HG03159 (cell line): ENCODE data around the gene HPSE2.

Experiments used
- ATAC-seq: cut with Tn5 transposase; IDR thresholded peaks from one replicate; pipeline ENCODE4 v1.9.1; 2021; ENCODE audit warnings: mild to moderate bottlenecking, moderate library complexity; ENCODE audit not compliant: unreplicated experiment

Gene HPSE2

GRCh38 chr10:98446661-98447221, 788.9 kb downstream of the HPSE2 start, which contains the start of gene HPS1:
TSS of gene HPS1 (minus strand) at chr10:98446935. CDS start at chr10:98443240, 3,695 bp downstream.
- ATAC-seq = peak; percentile 87

GRCh38 chr10:98446151-98446660, 789.4 kb downstream of the HPSE2 start:
- ATAC-seq = peak; percentile 20

DNA sequence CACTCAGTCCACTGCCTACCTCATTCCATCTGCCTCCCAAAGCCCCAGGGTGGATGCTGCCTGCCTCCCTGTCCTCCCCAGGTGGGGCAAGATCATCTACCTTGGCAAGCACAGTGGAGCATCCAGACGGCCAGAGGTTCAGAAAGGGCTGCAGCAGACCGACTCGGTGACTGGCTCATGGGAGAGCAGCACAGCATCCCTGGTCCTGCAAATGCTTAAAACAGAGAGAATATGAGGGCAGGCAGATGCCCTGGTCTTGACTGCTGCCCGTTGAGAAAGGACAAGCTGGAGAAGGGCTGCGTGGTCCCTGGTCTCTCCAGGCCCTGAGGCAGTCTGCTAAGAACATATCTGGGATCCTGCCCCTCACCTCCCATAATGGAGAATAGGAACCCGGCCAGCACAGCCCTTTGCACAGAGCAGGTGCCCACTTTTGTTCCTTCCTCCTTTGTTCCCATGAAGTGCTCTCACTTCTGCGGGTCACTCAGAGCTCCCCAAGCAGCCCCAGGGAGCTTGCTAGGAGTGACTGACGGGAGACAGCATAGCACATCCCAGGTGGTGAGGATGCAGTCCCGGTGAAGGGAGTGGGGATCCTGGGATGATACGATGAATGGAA, 790.3 kb downstream of the HPSE2 start:
- ATAC-seq = no peak

DNA sequence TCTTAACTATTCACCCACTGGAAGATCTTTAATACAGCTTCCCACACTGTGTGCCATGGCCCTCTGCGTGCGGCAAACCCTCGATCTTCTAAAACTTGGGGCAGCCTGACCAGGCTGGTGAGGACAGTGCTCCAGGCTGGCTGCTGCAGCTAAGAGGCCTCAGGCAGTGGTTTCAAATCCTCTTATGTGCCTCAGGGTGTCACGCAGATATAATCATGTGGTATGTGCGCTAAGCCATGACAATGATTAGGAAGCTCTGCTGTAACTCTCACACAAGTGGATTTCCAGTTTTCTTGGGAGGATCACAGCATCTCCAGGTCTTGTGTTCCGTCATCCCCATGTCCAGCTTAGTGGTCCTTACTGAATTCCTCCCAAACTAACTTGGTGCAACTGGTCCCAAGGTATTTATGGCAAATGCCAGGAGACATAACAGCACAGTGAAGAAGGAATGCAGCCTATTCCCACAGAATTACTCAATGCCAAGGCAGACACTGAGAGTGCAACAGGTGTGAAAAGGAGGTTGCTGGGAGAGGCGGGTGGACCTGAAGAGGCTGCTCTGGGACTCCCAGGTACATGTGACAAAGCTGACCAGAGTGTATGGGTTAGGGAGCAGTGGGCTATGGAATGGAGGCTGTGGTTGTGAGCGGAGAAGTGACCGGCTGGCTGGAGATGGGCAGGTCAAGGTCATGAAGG, 791.2 kb downstream of the HPSE2 start:
- no peak for ATAC-seq

GRCh38 chr10:98438715-98439114, 796.9 kb downstream of the HPSE2 start:
- no peak for ATAC-seq

GRCh38 chr10:98436704-98437103, 798.9 kb downstream of the HPSE2 start:
- no peak for ATAC-seq

DNA sequence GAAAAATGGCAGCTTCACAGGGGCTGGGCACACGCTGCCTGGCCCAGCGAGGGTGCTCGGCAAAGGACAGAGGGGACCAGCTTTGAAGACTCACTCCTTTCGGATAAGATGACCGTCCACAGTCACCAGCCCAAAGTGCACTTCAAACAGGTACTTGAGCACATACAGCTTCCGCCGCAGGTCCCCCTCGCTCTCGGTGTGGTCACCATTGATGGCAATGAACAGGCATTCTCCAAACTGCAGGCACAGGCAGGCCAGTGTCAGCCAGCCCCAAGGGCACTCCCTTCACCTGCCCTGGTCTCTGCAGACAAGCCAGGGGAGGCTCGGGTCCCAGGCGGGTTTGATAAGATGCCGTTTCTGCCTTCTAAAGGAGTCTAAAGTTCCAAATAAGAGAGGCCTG, 800.5 kb downstream of the HPSE2 start:
- no peak for ATAC-seq

DNA sequence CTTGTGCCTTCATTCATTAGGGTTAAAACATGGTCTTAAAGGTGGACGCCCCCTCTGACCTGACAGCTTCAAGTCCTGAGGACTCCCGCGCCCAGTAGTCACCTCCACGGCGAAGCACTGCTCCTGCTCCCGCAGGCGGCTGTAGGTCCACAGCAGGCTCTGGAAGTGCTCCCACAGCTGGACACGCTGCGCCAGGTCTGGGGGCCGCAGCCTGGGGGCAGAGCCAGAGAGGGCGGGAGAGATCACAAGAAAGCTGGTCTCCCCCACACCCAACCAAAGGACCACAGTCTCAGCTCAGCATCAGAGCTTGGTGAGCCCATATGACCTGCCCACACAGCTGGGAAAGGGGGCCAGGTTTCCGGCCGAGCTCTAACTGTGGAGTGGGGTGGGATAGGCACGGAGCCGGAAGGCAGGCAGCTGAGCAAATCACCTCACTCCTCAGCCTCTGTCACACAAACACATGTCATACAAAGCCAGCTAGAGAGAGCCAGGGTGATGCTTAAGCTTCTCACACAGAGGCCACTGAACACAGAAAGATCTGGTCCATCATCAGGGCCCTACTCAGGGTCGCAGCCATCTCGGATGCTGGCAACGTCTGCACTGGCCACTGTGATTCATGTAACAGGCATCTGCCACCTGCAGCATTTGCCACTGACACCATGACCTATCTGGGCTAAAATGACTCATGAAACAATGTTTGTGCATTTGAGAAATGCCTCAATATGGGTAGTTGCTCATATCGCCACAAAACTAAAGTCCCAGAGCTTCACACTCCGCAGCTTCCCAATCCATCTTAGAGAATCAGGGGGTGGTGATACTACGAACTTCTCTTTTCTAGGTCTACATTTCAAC, 801.5 kb downstream of the HPSE2 start:
- no peak for ATAC-seq

DNA sequence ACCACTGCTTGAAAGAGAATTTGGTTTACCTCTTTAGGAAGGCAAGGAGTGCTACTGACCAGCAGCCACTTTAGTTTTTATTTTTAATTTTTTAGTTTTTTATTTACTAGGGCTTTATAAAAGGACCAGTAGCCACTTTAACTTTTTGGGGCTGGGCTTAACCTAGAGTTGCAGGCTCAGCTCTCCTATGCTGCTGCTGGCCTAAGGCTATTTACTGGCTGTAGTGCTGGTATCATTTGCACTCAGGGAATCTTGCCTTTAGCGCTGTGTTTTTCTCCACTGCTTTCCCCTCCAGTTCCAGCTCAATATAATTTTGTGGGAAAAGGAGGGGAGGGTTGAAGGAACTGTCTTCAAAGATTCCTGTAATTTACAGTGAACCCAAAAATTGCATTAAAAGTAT, 802.3 kb downstream of the HPSE2 start:
- no peak for ATAC-seq

DNA sequence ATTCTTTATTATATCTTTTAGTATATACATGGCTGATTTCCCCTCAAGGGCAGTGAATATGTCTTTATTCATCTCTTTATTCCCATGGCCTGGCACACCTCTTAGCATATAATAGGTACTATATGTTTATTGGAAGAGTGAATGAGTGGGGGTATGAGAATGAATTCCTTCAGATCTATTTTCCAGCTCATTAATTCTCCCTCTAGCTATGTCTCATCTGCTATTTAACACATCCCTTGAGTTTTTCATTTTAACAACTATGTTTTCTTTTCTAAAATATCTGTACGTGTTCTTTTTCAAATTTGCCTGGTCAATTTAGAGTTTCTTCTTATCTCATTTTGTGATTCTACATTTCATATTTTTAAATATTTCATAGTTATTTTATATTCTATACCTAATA, 803.3 kb downstream of the HPSE2 start:
- no peak for ATAC-seq

- no peak for ATAC-seq
These were observed 804.6 kb downstream of the HPSE2 start for GRCh38 chr10:98431016-98431415.

DNA sequence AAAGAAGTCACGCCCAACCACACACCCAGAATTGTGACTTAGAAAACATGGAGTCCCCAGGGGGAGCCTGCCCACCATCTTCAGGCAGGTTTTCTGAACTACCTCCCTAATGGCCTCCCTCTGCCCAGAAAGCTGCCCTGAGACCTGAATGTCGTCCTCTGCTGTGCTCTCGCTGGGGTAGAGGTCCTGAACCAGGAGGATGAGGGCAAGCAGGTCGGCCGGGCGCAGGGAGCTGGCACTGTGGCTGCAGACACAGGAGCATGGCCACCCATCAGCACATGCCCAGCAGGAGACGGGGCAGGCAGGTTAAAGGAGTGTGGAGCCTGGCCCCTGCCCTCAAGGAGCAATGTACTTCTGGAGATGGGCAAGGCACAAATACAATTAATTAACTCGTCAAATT, 805.2 kb downstream of the HPSE2 start:
- ATAC-seq = no peak

GRCh38 chr10:98429320-98430072, 806.2 kb downstream of the HPSE2 start:
- no peak for ATAC-seq

DNA sequence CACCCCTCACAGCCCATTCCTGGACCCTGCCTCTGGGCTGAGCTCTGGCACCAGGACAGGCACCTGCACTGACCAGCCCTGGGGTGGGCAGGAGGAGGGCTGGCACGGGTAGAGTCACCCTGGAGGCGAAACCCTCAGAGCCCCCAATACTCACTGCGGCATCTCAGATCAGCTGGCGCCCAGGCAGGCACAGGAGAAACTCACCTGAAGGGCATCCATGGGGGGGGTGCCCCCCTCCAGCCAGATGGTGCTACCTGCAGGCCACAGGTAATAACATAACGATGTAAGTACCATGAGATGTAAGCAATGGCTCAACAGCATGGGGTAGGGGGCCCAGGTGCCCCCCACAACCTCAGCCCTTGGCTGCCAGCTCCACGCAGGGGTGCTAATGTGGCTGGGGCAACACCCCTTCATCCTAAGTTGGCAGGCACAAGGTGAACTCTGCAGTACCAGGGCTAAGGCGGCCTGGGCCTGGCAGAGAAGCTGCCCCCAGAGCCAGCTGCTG, 808.6 kb downstream of the HPSE2 start:
- ATAC-seq = no peak

DNA sequence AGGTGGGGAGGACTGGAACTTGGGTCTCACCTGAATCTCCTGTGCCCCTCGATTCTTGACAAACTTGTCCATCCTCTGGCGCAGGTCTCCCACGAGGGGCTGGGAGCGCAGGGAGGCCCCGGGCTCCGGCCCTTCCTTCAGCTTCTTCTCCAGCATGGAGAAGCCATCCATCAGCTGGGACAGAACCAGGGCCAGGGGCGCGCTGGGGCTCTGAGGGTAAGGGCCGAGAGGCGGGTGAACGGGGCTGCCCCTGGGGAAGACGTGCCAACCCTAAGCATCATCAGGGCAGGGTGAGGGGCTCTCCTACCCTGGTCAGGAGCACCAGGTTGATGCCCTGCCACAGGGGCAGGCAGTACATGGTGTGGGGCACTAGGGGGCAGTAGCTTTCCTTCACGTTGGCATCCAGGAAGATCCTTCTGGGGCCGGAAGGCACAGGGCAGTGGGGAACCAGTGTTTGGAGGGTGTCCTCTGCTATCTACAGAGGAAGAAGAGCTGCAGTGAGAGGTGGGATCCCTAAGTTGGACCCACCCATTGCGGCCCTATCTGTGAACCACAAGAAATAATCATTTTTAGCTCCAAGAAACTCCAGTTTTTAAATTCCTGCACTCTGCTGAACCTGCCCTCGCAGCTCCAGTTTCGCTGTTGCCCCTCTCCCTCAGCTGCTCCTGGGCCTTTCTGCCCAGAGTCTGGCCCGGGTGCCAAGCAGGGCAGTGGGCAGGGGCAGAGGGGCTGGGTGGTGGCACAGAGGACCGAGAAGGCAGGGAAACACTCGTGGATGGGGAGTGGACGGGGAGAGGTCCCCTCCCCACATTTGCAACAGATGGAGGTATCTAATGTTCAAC, 809.9 kb downstream of the HPSE2 start:
- peak; percentile 72 for ATAC-seq

- ATAC-seq = no peak
These were observed 811.1 kb downstream of the HPSE2 start for GRCh38 chr10:98424295-98425254.

- no peak for ATAC-seq
These were observed 811.9 kb downstream of the HPSE2 start for GRCh38 chr10:98423691-98424120.

DNA sequence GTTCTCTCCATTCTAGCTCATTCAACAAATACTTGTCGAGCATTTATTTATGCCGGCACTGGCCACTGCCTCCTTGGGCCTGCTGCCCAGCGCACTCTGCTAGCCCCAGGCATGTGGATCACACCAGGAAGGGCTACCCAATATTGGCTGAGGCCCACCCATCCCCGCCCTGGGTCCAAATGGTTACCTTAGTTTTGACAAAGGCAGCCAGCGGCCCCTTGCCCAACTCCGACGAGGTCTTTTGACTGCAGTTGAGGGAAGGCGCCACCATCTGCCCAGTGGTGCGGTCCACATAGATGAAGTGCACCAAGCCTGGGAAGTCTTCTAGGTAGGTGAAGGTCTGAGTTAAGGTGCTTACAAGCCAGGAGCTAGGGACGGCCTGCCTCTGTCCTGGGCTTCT, 813.5 kb downstream of the HPSE2 start:
- ATAC-seq = no peak
